Stimulated activated CD8-positive, alpha-beta memory T cell treated with anti-CD3 and anti-CD28 coated beads, Interleukin-15, amount 100 ng/mL, for 24 hours (primary cell): ENCODE data around the gene HRAS.
A peak's percentile ranks its signal among the peaks of the same experiment; 100 is the strongest.

Experiments used
- DNase-seq: peaks from one replicate; pipeline ENCODE4 v3.0.0-alpha.2; 2020; ENCODE audit warnings: low read depth

HRAS gene

GRCh38 chr11:567011-567628 lies 31.7 kb upstream of the HRAS start:
- no peak for DNase-seq

DNA sequence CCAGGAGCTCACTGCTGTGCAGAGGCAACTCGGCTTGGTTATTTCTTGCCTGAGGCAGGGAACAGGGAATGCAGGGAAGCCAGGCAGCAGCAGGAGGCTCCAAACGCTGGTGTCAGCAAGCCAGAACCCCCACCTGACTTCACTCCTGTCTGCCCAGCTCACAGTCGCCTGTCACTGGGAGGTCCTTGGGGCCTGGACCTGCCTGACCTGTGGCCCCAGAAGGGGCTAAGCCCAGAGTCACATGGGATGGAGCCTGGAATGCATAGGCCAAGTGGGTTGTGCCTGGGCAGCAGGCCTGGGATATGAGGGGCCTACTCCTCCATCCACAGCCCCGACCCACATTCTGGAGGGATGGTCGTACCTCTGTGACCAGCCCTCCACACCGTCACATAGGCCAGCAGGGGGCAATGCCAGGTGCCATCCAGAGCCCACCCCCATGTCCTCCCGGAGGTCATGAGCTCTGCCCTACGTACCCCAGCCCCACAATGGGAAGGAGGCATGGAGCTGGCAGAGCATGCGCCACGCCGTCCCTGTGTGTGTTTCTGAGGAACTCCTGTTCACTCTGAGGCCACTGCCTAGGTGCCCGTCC lies 30.6 kb upstream of the HRAS start:
- DNase-seq = no peak

DNA sequence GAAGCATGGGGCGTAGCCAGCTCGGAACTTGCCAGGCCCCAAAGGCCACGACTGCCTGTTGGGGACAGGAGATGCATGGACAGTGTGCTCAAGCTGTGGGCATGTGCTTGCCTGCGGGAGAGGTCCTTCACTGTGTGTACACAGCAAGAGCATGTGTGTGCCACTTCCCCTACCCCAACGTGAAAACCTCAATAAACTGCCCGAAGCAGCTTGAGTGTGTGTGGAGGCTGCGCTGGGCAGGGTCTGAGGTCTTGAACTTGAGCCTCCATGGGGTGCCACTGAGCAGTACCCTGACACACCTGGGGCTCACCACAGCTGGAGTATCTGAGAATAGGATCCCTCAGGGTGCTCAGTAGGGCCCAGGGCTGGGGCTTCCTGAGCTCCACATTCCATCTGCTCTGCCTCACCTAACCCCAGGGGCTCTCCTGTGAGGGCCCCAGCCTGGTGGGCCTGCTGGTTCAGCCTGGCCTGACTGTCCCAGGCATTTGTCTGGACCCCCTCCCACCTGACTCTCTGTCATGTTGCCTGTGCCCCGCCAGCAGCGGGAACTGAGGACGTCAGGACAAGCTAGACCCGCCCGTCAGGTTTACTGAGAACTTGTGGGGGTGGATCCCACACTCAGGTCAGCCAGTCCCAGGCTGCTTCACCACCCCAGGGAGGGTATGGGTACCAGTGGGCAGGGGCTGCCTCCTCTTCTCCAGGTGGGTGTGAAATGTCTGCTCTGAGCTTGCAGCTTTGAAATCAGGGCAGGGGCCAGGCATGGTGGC lies 28.6 kb upstream of the HRAS start:
- no peak for DNase-seq

DNA sequence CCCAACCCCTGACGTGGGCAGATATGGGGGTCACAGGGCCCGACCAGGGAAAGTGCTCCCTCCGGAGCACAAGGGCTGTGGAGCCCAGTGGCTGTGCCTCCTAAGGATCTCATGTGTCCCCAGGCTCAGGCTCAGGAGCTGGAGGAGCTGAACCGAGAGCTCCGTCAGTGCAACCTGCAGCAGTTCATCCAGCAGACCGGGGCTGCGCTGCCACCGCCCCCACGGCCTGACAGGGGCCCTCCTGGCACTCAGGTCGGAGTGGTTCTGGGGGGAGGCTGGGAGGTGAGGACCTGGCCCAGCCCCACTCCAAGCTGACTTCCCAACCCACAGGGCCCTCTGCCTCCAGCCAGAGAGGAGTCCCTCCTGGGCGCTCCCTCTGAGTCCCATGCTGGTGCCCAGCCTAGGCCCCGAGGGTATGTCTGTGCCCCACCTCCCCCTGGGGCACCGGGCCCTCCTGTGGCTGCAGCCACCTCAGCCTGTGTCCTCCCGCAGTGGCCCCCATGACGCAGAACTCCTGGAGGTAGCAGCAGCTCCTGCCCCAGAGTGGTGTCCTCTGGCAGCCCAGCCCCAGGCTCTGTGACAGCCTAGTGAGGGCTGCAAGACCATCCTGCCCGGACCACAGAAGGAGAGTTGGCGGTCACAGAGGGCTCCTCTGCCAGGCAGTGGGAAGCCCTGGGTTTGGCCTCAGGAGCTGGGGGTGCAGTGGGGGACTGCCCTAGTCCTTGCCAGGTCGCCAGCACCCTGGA lies 27.9 kb upstream of the HRAS start:
- DNase-seq = no peak

DNA sequence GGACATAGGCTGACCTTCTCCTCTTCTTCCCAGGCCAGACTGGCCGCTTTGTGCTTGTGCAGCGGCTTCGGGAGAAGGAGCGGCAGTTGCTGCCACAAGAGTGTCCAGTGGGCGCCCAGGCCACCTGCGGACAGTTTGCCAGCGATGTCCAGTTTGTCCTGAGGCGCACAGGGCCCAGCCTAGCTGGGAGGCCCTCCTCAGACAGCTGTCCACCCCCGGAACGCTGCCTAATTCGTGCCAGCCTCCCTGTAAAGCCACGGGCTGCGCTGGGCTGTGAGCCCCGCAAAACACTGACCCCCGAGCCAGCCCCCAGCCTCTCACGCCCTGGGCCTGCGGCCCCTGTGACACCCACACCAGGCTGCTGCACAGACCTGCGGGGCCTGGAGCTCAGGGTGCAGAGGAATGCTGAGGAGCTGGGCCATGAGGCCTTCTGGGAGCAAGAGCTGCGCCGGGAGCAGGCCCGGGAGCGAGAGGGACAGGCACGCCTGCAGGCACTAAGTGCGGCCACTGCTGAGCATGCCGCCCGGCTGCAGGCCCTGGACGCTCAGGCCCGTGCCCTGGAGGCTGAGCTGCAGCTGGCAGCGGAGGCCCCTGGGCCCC lies 26.8 kb upstream of the HRAS start:
- DNase-seq = no peak

GRCh38 chr11:561148-562003 lies 26.0 kb upstream of the HRAS start:
- DNase-seq = no peak

- peak; percentile 93 for DNase-seq
These were observed 25.1 kb upstream of the HRAS start, which contains the start of the genes LMNTD2 and RASSF7 for GRCh38 chr11:560305-561147. TSS of gene LMNTD2 (minus strand) at chr11:560738. CDS start at chr11:560716, 22 bp downstream. TSS of gene RASSF7 (plus strand) at chr11:560970. CDS start at chr11:561769, 799 bp downstream.

- no peak for DNase-seq
These were observed 24.4 kb upstream of the HRAS start for GRCh38 chr11:559712-560304.

- no peak for DNase-seq
These were observed 23.7 kb upstream of the HRAS start for GRCh38 chr11:559020-559620.

- no peak for DNase-seq
These were observed 23.1 kb upstream of the HRAS start for GRCh38 chr11:558503-558902.

DNA sequence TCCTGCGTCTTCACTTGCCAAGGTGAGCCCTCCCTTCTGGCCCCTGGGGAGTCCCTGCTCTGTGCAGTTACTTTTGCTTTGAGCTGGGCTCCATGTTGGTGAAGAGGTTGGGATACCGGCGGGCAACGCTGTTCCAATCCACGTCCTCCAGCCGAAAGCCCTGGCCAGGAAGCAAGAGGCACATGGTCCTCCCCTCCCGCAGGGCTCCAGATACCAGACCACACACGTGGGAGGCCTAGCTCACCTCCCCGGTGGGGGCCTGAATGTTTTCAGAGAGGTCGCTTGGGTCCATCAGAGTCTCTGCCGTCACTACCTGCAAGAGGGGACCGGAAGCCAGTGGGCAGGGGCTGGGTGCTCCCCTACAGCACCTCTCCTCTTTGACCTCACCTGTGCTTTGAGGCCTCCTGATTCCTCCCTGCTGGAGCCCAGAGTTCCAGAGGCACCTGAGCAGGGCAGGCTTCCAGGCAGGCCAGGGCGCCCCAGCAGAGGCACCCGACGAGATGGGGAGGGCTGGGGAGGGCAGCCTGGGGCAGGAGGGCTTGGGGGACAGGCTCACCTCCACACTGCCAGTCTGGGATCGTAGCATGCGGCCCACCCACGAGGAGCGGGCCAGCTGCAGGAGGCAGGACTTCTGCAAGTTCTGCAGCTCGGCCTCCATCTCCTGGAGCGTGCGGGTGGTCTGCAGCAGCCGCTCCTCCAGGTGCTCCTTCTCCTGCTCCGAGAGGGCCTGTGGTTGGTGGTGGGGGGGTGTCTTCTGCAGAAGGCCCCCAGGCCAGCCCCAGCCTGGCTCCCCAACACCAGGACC lies 22.2 kb upstream of the HRAS start:
- no peak for DNase-seq

- no peak for DNase-seq
These were observed 21.4 kb upstream of the HRAS start for GRCh38 chr11:556662-557256.

DNA sequence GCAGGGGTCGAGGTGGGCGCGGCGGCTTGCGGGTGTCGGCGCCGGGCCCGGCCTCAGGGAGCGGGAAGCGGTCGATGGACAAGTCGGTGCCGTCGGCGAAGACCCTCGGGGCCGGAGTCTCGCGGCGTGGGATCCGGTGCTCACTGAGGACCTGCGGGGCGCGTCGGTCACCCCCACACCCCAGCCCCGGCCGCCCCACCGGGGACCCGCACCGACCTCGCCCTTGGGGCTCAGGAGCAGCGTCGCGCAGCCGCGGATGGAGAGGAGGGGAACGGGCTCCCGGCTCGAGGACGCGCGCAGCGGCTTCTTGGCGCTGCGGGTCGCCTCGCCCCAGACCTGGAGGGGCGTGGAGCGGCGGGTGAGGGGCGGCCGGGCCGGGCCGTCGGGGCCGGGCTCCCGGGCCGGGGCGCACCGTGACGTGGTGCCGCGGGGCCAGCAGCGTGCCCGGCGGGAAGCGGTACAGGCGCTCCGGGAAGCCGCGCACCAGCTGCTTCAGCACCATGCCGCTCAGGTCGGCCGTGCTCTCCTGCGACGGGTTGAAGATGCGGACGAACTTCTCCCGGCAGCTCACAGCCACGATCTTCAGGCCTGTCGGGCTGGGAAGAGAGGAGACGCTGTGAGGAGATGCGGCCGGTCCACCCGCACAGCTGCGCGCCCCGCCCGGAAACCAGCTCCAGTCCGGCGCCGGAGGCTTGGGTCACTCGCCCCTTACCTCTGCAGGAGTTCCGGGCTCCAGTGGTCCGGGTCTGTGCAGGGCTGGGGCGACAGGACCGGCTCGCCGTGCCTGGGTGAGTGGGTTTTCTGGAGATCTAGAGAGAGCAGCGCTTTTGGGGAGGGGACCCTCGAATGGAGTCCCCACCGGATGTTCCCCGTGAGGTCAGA lies 20.6 kb upstream of the HRAS start:
- DNase-seq = no peak

DNA sequence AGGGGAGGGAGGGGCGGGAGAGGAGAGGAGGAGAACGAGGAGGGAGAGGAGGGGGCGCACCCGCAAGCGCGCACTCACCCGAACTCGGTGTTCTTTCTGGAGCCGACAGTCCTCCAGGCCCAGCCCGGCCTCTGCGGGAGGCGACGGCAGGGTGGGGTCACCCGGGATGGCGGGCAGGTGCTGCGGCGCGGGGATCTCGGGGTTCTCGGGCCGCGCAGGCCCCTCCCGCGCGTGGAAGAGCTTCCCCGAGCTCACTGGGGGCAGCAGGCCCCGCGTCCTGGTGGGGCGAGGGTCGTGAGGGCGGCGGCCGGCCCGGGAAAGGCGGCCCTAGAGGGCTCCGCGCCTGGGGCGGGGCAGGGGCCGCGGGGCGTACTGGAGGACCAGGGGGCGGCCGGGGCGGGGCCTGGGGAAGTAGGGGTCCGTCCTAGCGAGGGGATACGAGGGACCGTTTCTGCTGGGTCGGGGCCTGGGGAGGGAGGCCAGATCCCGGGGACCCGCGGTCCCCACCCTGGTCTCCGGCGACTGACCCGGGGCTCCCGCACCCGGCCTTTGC lies 19.9 kb upstream of the HRAS start:
- DNase-seq = no peak

- DNase-seq = no peak
These were observed 19.3 kb upstream of the HRAS start for GRCh38 chr11:554428-555226.

DNA sequence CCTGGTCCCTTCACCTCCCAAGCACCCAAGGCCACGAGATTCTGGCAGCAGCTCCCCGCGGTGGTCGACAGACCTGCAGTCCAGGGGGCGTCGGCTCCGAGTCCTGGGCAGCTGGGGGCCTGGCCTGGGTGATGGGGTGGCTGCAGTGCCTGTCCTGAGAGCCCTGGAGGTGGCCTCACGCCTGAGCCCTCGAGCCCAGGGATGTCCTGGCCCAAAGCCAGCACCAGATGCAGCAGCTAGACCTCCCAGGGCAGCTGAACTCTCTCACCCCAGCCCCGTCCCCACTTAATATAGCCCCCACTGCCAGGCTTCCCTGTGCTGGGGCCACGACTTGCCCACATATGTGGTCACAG lies 18.6 kb upstream of the HRAS start:
- DNase-seq = no peak
